Astrocyte (in vitro differentiated cells and primary cell): ENCODE measurements around the gene KIAA0825. TPM values are rescaled to one million over a fixed set of nuclear protein-coding genes. Genes with fewer than 3 reads are reported as not detected.

ENCODE experiments used
- DNase-seq: peaks from one replicate; pipeline ENCODE4 v3.0.0-alpha.2; 2010; ENCODE audit warnings: low read depth
- FAIRE-seq: peaks from 2 replicates; lab custom pipeline; 2011; peaks lifted over from hg19 to GRCh38; lab: Jason Lieb, UNC
- H2AFZ ChIP-seq: 2 replicates; pipeline ENCODE4 v1.6.0; 2012; ENCODE audit warnings: low read depth, low read length, inconsistent platforms
- H3K27ac ChIP-seq: 2 replicates; pipeline ENCODE4 v1.5.1; 2011; ENCODE audit warnings: low read depth, low read length, inconsistent platforms
- H3K27me3 ChIP-seq: 2 replicates; pipeline ENCODE4 v1.6.0; 2011; ENCODE audit warnings: low read length, inconsistent platforms; ENCODE audit not compliant: insufficient read depth
- H3K36me3 ChIP-seq: 2 replicates; pipeline ENCODE4 v1.5.1; 2011; ENCODE audit warnings: low read length, inconsistent platforms; ENCODE audit not compliant: insufficient read depth
- H3K4me1 ChIP-seq: 2 replicates; pipeline ENCODE4 v1.5.1; 2011; ENCODE audit warnings: low read length, inconsistent platforms; ENCODE audit not compliant: insufficient read depth
- H3K4me2 ChIP-seq: 2 replicates; pipeline ENCODE4 v1.6.0; 2012; ENCODE audit warnings: low read length, inconsistent platforms
- H3K4me3 ChIP-seq: 2 replicates; pipeline ENCODE4 v1.5.1; 2011; ENCODE audit warnings: low read depth, mild to moderate bottlenecking, low read length, inconsistent platforms; ENCODE audit not compliant: insufficient read depth
- H3K79me2 ChIP-seq: 2 replicates; pipeline ENCODE4 v1.6.0; 2012; ENCODE audit warnings: mild to moderate bottlenecking, low read length, inconsistent platforms; ENCODE audit not compliant: insufficient read depth
- H3K9ac ChIP-seq: 2 replicates; pipeline ENCODE4 v1.6.0; 2012; ENCODE audit warnings: mild to moderate bottlenecking, low read length, inconsistent platforms
- H3K9me3 ChIP-seq: 2 replicates; pipeline ENCODE4 v1.5.1; 2012; ENCODE audit warnings: low read depth, mild to moderate bottlenecking, low read length, inconsistent platforms; ENCODE audit not compliant: insufficient read depth
- H4K20me1 ChIP-seq: 2 replicates; pipeline ENCODE4 v1.6.0; 2012; ENCODE audit warnings: low read length, inconsistent platforms; ENCODE audit not compliant: insufficient read depth
- H3K27ac Mint-ChIP-seq: one replicate; pipeline ENCODE4 v1.8.0; 2021; ENCODE audit warnings: mild to moderate bottlenecking, mixed read lengths; ENCODE audit not compliant: unreplicated experiment
- H3K27me3 Mint-ChIP-seq: one replicate; pipeline ENCODE4 v1.8.0; 2021; ENCODE audit warnings: low read depth, mixed read lengths; ENCODE audit not compliant: unreplicated experiment
- H3K36me3 Mint-ChIP-seq: one replicate; pipeline ENCODE4 v1.8.0; 2021; ENCODE audit warnings: low read depth, mixed read lengths; ENCODE audit not compliant: unreplicated experiment
- H3K4me1 Mint-ChIP-seq: one replicate; pipeline ENCODE4 v1.8.0; 2021; ENCODE audit warnings: low read depth, mixed read lengths; ENCODE audit not compliant: unreplicated experiment
- H3K4me3 Mint-ChIP-seq: one replicate; pipeline ENCODE4 v1.8.0; 2021; ENCODE audit warnings: mild to moderate bottlenecking, moderate library complexity, mixed read lengths; ENCODE audit not compliant: unreplicated experiment
- H3K9me3 Mint-ChIP-seq: one replicate; pipeline ENCODE4 v1.8.0; 2021; ENCODE audit warnings: mild to moderate bottlenecking, mixed read lengths; ENCODE audit not compliant: unreplicated experiment
- CTCF ChIP-seq: IDR thresholded peaks from 2 replicates; pipeline ENCODE4 v1.5.1; 2011; ENCODE audit warnings: low read depth, mild to moderate bottlenecking, inconsistent platforms, low read length, moderate library complexity; ENCODE audit not compliant: insufficient read depth
- EZH2 ChIP-seq: IDR thresholded peaks from 2 replicates; pipeline ENCODE4 v1.6.1; 2012; ENCODE audit warnings: mild to moderate bottlenecking, low read length, inconsistent platforms; ENCODE audit not compliant: insufficient read depth
- total RNA-seq: library from RNA; stranded (reverse); gene quantifications from 2 replicates; pipeline ENCODE4 v1.2.1, GENCODE V29; 2021

Gene KIAA0825
- total RNA-seq, 1 donor from 2014 or later: 2.5 TPM

DNA sequence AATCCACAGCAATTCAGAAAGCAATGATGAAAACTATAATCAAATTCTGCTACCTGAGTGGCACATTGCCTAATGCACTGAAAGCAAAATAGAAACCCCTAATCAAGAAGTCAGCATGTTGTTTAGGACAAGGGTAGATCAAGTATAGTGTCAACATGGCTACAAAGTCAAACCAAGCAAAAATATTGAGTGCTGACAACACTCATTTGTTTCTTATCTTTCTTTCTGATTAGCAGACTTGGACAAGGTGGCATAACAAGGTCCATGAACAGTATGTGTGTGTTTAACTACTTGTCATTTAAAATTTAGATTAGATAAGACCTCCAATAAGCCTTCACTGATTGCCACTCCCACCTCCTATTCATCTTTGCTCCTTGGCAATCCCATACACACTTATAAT, 332.4 kb downstream of the KIAA0825 start:
- Histone ChIP-seq H3K4me1 (no peaks in the 10 kb centered on the region), H2AFZ (no peak overlapping the region), H3K4me2 (no peak overlapping the region), H3K27ac (no peak overlapping the region), H4K20me1 (no peaks in the 10 kb centered on the region), H3K9ac (no peak overlapping the region), H3K27me3 (no peaks in the 10 kb centered on the region), H3K4me3 (no peak overlapping the region), H3K36me3 (no peaks in the 10 kb centered on the region), H3K9me3 (no peaks in the 10 kb centered on the region), H3K79me2 (no peaks in the 10 kb centered on the region)
- Mint-ChIP-seq H3K9me3 (no peaks in the 10 kb centered on the region), H3K27me3 (no peaks in the 10 kb centered on the region), H3K27ac (no peak overlapping the region), H3K4me3 (no peak overlapping the region), H3K4me1 (peaks cover 3% of the 10 kb centered on the region), H3K36me3 (no peaks in the 10 kb centered on the region)
- FAIRE-seq (no peak), DNase-seq (no peak)
- TF ChIP-seq CTCF (no peak), EZH2 (no peak)

DNA sequence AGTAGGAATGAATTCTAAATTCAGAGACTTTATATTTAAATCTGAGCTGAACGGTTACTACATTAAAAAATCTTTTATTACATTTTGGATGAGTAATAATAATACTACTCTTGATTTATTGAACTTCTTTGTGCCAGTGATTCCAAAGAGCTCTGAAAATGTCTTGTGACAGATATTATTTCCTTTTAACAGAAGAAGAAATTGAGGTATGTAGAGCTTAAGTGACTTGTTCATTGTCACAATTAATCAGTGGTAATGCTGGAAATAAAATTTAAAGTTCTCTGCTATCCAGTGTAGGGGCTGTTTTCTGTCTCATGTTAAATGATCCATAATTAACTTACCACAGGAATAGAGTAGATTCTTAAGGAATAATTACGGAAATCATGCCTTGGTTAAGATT, 335.3 kb downstream of the KIAA0825 start:
- Histone ChIP-seq H3K4me1 (no peaks in the 10 kb centered on the region), H3K4me3 (no peak overlapping the region), H3K27me3 (no peaks in the 10 kb centered on the region), H3K9ac (no peak overlapping the region), H2AFZ (no peak overlapping the region), H4K20me1 (no peaks in the 10 kb centered on the region), H3K79me2 (no peaks in the 10 kb centered on the region), H3K36me3 (no peaks in the 10 kb centered on the region), H3K9me3 (no peaks in the 10 kb centered on the region), H3K4me2 (no peak overlapping the region), H3K27ac (no peak overlapping the region)
- no peak overlapping the region for H3K27ac Mint-ChIP-seq
- no peaks in the 10 kb centered on the region for H3K9me3 Mint-ChIP-seq
- FAIRE-seq (no peak), DNase-seq (peak; percentile 2)
- no peaks in the 10 kb centered on the region for H3K36me3 Mint-ChIP-seq
- TF ChIP-seq EZH2 (no peak), CTCF (no peak)
- H3K27me3 Mint-ChIP-seq: no peaks in the 10 kb centered on the region
- H3K4me3 Mint-ChIP-seq: no peak overlapping the region
- H3K4me1 Mint-ChIP-seq: no peaks in the 10 kb centered on the region

- H2AFZ ChIP-seq: no peak overlapping the region
- no peak overlapping the region for H3K4me3 Mint-ChIP-seq
- H3K36me3 ChIP-seq: no peaks in the 10 kb centered on the region
- no peaks in the 10 kb centered on the region for H4K20me1 ChIP-seq
- no peaks in the 10 kb centered on the region for H3K36me3 Mint-ChIP-seq
- no peak for DNase-seq
- TF ChIP-seq EZH2 (no peak), CTCF (no peak)
- H3K9me3 ChIP-seq: no peaks in the 10 kb centered on the region
- no peak overlapping the region for H3K27ac ChIP-seq
- no peak overlapping the region for H3K4me2 ChIP-seq
- no peaks in the 10 kb centered on the region for H3K79me2 ChIP-seq
- FAIRE-seq: no peak
- no peaks in the 10 kb centered on the region for H3K4me1 ChIP-seq
- H3K9me3 Mint-ChIP-seq: no peaks in the 10 kb centered on the region
- H3K27me3 Mint-ChIP-seq: no peaks in the 10 kb centered on the region
- no peak overlapping the region for H3K9ac ChIP-seq
- H3K4me3 ChIP-seq: no peak overlapping the region
- no peaks in the 10 kb centered on the region for H3K27me3 ChIP-seq
- H3K4me1 Mint-ChIP-seq: no peaks in the 10 kb centered on the region
- no peak overlapping the region for H3K27ac Mint-ChIP-seq
These were observed 337.1 kb downstream of the KIAA0825 start for GRCh38 chr5:94281236-94281801.
